ENCODE results near the gene PBRM1. TPM values are rescaled to one million over a fixed set of nuclear protein-coding genes. Genes with fewer than 3 reads are reported as not detected.

The PBRM1 gene
- total and polyA plus RNA-seq, 2 of the 13 experiments (the other 11 are each of a cell fraction or from before 2014, with no cell fraction given): 10.9 to 33.2 TPM

DNA sequence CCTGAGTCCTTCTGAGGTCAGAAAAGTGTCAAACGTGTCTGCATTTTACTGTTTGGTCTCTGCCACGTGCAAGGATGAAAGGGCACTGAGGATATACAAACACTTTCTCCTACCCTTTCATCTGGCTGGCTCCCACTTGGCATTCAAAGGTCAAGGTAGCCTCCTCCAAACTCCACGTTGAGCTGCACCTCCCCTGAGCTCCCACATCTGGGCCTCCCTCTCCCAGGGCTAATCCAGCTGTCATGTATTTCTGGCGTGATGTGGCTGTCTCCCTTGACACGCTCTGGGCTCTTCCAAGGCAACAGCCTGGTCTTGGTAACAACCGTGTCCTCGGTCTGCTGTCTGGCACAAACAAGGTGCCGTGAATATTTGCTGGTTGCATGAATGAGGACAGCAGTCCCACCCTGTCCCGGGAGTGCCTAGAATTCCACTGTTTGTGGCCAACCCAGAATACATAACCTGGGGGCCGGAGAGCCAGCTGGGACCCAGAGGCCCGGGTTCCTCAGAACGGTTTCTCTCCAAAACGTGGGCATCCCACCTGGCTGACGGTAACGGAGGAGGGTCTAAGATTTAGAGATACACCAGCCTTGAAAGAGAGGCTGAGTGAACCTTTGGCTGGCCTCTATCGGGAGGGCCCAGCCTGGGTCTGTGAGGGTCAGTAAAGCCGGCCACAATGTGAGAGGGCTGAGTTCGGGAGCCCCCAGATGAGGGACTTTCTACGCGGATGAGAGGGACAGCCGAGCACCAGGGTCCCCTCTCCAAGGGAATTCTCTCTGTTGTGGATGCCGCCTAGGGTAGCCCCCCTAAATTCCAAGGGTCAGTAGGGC is 19.1 kb upstream of the PBRM1 start (continued):
- no peak for TF ChIP-seq ZBTB8A (CRISPR knock-in tag; IDR thresholded peaks at IDR 0.05; ENCODE audit: borderline replicate concordance, low read depth)
- no peak; a peak in 2 of 4 replicates for TF ChIP-seq HMGXB4 (CRISPR knock-in tag; IDR thresholded peaks at IDR 0.05; ENCODE audit: borderline replicate concordance in 1 of 2, low read depth in 1 of 2)
- peak; percentile 68; the same call in 1 of the 2 replicates for TF ChIP-seq ZNF232 (CRISPR knock-in tag; IDR thresholded peaks at IDR 0.05; ENCODE audit: borderline replicate concordance)
- no peak for TF ChIP-seq LCORL (IDR thresholded peaks at IDR 0.05)
- peak; percentile 82 for TF ChIP-seq LCORL (CRISPR knock-in tag; IDR thresholded peaks at IDR 0.05)
- TF ChIP-seq HNF4A (CRISPR knock-in tag; IDR thresholded peaks at IDR 0.05): peak; percentile 94
- no peak for TF ChIP-seq NONO (IDR thresholded peaks at IDR 0.05)
- TF ChIP-seq NONO (CRISPR knock-in tag; conservative IDR thresholded peaks at IDR 0.05): peak; percentile 66
- TF ChIP-seq TEAD3 (CRISPR knock-in tag; optimal IDR thresholded peaks at IDR 0.05; ENCODE audit: borderline replicate concordance): peak; percentile 72
- no peak; the same call in 1 of the 2 replicates for TF ChIP-seq KDM3A (CRISPR knock-in tag; IDR thresholded peaks at IDR 0.05; ENCODE audit: low read depth)
- TF ChIP-seq, protein P1, sequence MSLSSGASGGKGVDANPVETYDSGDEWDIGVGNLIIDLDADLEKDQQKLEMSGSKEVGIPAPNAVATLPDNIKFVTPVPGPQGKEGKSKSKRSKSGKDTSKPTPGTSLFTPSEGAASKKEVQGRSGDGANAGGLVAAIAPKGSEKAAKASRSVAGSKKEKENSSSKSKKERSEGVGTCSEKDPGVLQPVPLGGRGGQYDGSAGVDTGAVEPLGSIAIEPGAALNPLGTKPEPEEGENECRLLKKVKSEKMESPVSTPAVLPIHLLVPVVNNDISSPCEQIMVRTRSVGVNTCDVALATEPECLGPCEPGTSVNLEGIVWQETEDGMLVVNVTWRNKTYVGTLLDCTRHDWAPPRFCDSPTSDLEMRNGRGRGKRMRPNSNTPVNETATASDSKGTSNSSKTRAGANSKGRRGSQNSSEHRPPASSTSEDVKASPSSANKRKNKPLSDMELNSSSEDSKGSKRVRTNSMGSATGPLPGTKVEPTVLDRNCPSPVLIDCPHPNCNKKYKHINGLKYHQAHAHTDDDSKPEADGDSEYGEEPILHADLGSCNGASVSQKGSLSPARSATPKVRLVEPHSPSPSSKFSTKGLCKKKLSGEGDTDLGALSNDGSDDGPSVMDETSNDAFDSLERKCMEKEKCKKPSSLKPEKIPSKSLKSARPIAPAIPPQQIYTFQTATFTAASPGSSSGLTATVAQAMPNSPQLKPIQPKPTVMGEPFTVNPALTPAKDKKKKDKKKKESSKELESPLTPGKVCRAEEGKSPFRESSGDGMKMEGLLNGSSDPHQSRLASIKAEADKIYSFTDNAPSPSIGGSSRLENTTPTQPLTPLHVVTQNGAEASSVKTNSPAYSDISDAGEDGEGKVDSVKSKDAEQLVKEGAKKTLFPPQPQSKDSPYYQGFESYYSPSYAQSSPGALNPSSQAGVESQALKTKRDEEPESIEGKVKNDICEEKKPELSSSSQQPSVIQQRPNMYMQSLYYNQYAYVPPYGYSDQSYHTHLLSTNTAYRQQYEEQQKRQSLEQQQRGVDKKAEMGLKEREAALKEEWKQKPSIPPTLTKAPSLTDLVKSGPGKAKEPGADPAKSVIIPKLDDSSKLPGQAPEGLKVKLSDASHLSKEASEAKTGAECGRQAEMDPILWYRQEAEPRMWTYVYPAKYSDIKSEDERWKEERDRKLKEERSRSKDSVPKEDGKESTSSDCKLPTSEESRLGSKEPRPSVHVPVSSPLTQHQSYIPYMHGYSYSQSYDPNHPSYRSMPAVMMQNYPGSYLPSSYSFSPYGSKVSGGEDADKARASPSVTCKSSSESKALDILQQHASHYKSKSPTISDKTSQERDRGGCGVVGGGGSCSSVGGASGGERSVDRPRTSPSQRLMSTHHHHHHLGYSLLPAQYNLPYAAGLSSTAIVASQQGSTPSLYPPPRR (CRISPR knock-in tag; IDR thresholded peaks at IDR 0.05; ENCODE audit: borderline replicate concordance): peak; percentile 94
- TF ChIP-seq ZNF256 (CRISPR knock-in tag; conservative IDR thresholded peaks at IDR 0.05): 0 out of 2 replicates have a peak, but pooled peaks have one; percentile 61
- TF ChIP-seq TOPORS (CRISPR knock-in tag; IDR thresholded peaks at IDR 0.05): peak; percentile 49; the same call in 1 of the 2 replicates
- TF ChIP-seq, protein P2, sequence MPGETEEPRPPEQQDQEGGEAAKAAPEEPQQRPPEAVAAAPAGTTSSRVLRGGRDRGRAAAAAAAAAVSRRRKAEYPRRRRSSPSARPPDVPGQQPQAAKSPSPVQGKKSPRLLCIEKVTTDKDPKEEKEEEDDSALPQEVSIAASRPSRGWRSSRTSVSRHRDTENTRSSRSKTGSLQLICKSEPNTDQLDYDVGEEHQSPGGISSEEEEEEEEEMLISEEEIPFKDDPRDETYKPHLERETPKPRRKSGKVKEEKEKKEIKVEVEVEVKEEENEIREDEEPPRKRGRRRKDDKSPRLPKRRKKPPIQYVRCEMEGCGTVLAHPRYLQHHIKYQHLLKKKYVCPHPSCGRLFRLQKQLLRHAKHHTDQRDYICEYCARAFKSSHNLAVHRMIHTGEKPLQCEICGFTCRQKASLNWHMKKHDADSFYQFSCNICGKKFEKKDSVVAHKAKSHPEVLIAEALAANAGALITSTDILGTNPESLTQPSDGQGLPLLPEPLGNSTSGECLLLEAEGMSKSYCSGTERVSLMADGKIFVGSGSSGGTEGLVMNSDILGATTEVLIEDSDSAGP (CRISPR knock-in tag; IDR thresholded peaks at IDR 0.05; ENCODE audit: borderline replicate concordance): peak; percentile 40; the same call in 1 of the 2 replicates
- peak; percentile 83; the same call in 1 of the 2 replicates for TF ChIP-seq NR0B2 (CRISPR knock-in tag; IDR thresholded peaks at IDR 0.05)
- TF ChIP-seq ZMYM2 (CRISPR knock-in tag; IDR thresholded peaks at IDR 0.05): no peak
- TF ChIP-seq ZNF652 (CRISPR knock-in tag; IDR thresholded peaks at IDR 0.05; ENCODE audit: borderline replicate concordance, low read depth): peak; percentile 17; the same call in 1 of the 2 replicates
- no peak for TF ChIP-seq ZNF709 (CRISPR knock-in tag; IDR thresholded peaks at IDR 0.05)
- TF ChIP-seq MXD4 (CRISPR knock-in tag; IDR thresholded peaks at IDR 0.05): peak; percentile 95
- TF ChIP-seq KLF6 (CRISPR knock-in tag; IDR thresholded peaks at IDR 0.05): no peak
- TF ChIP-seq ATRX (CRISPR knock-in tag; IDR thresholded peaks at IDR 0.05; ENCODE audit: borderline replicate concordance): no peak
